Ovary (tissue), 9 donors: ENCODE measurements around the gene SLC12A9. TPM values are rescaled to one million over a fixed set of nuclear protein-coding genes. Genes with fewer than 3 reads are reported as not detected.
"Not testable (repeated sequence)": the region's sequence is repeated elsewhere in the genome, so short reads cannot be mapped to it uniquely, and the experiment has no call there.

Experiments
- DNase-seq, 5 donors: peaks; one replicate each; pipeline ENCODE4 v3.0.0-alpha.2; 2019 to 2020
- H3K27ac ChIP-seq, 2 donors: fragments of 200-600 bp; one replicate each; pipeline versions ENCODE4 v1.5.1 to v1.8.0; 2019 to 2022
- H3K27me3 ChIP-seq: fragments of 200-600 bp; one replicate; pipeline ENCODE4 v1.8.0; 2022
- H3K36me3 ChIP-seq: fragments of 200-600 bp; sonication (generic); one replicate; pipeline ENCODE4 v1.5.1; 2019
- H3K4me1 ChIP-seq: one replicate; pipeline ENCODE4 v1.8.1; 2013; ENCODE audit warnings: mild to moderate bottlenecking, moderate library complexity; ENCODE audit not compliant: insufficient read depth
- H3K4me3 ChIP-seq: fragments of 200-600 bp; sonication (generic); one replicate; pipeline ENCODE4 v1.5.1; 2017
- H3K9me3 ChIP-seq, 2 donors: fragments of 200-600 bp in 1 of 2; sonication (generic) in 1 of 2; one replicate each; pipeline versions ENCODE4 v1.5.1 to v1.8.1; 2013 to 2019; ENCODE audit warnings: mild to moderate bottlenecking in 1 of 2, moderate library complexity in 1 of 2
- CTCF ChIP-seq, 3 donors: fragments of 450-650 bp in 2 of 3; fragments of 200-600 bp in 1 of 3; IDR thresholded peaks; one replicate each; pipeline versions ENCODE4 v1.5.1 to v1.8.0; 2016 to 2022; ENCODE audit warnings: antibody characterized with exemption in 3 of 3, mild to moderate bottlenecking in 1 of 3
- EP300 ChIP-seq: sonication (generic); formaldehyde crosslinking; IDR thresholded peaks from one replicate; pipeline ENCODE4 v1.6.1; 2017; ENCODE audit warnings: antibody characterized with exemption
- POLR2A ChIP-seq: fragments of 450-650 bp; IDR thresholded peaks from one replicate; pipeline ENCODE4 v1.6.1; 2017; ENCODE audit warnings: antibody characterized with exemption, mild to moderate bottlenecking, moderate library complexity
- WGBS, 3 donors: extraction: QIAGEN DNeasy Blood & Tissue Kit in 1 of 3; methylation state at CpG; one replicate each; pipeline versions ENCODE4 v1.1.5 to v1.1.7; 2013 to 2017; 5-methylcytosine and 5-hydroxymethylcytosine counted together
- intact Hi-C, 4 donors: fragments of 100-400 bp; cut with DNase I; formaldehyde crosslinking; loops; one replicate each; pipeline versions ENCODE4 v1.11.0 to v1.15.1; 2022 to 2023
- polyA plus RNA-seq, 2 donors: library from polyadenylated mRNA; stranded (reverse); fragments of 200-250 nt in 1 of 2; fragments of 350-450 nt in 1 of 2; fragmentation: Illumina TruSeq in 1 of 2; extraction: RNeasy Lipid Tissue Mini Kit (QIAGEN cat#74804) in 1 of 2; gene quantifications; one replicate each; pipeline ENCODE4 v1.2.3, GENCODE V29; 2013 to 2014
- total RNA-seq, 7 donors: library from RNA; depleted of rRNA in 2 of 7; stranded (reverse); fragments of >200 nt in 2 of 7; fragmentation: NEBNext Ultra II Directional in 3 of 7; extraction: Animal tissue kit (Norgen Biotek cat#: 25700) in 3 of 7; gene quantifications; one replicate each; pipeline versions ENCODE4 v1.1.0 to v1.2.4, GENCODE V29; 2016 to 2023
- donor health status: DM: no; HTN: no; CAD: no; lungs with moderate emphysema.
- donor health status: DM: no; HTN: no; CAD: no.
- donor health status: Bipolar disorder and iron deficiency.
- donor health status: DM: yes; HTN: yes; CAD: no.
- donor health status: DM: no; HTN: no; CAD: no.
- donor health status: DM: yes; HTN: yes; CAD: no.

Gene SLC12A9
- total and polyA plus RNA-seq, 9 donors: 4.7 to 31.8 (median 25.2) TPM

GRCh38 chr7:100812729-100813128 is 39.8 kb upstream of the SLC12A9 start:
- WGBS, 3 donors: 90 to 91% (median 91%) methylated on average over 22 of the region's 22 CpGs

GRCh38 chr7:100816515-100816914 is 36.0 kb upstream of the SLC12A9 start:
- H3K27me3 ChIP-seq, DNase-seq, H3K4me3 ChIP-seq, H3K27ac ChIP-seq, H3K4me1 ChIP-seq, H3K36me3 ChIP-seq, H3K9me3 ChIP-seq, intact Hi-C loops: not testable (repeated sequence)
- 91 to 94% (median 94%) methylated on average over 16 of the region's 16 CpGs for WGBS, 3 donors

More at GRCh38 chr7:100812729-100813128, 39.8 kb upstream of the SLC12A9 start:
- H3K4me1 ChIP-seq: peaks cover 12% of the 10 kb centered on the region
- H3K4me3 ChIP-seq: no peak overlapping the region
- no peak for TF ChIP-seq EP300
- TF ChIP-seq CTCF (IDR thresholded peaks at IDR 0.05): no peak
- TF ChIP-seq POLR2A: no peak
- H3K9me3 ChIP-seq: no peaks in the 10 kb centered on the region
- intact Hi-C loops: no loop called here
- H3K36me3 ChIP-seq: no peaks in the 10 kb centered on the region
- no peak overlapping the region for H3K27ac ChIP-seq
- no peaks in the 10 kb centered on the region for H3K27me3 ChIP-seq
- no peak for DNase-seq

GRCh38 chr7:100817097-100817496 is 35.4 kb upstream of the SLC12A9 start:
- H3K27me3 ChIP-seq: no peaks in the 10 kb centered on the region
- DNase-seq: no peak
- intact Hi-C loops: no loop called here
- no peak for TF ChIP-seq EP300
- 96 to 97% (median 97%) methylated on average over 19 of the region's 19 CpGs for WGBS, 3 donors
- no peaks in the 10 kb centered on the region for H3K4me1 ChIP-seq
- H3K36me3 ChIP-seq: no peaks in the 10 kb centered on the region
- H3K27ac ChIP-seq: no peak overlapping the region
- H3K9me3 ChIP-seq: no peaks in the 10 kb centered on the region
- no peak overlapping the region for H3K4me3 ChIP-seq

GRCh38 chr7:100818366-100818765 is 34.1 kb upstream of the SLC12A9 start:
- no peaks in the 10 kb centered on the region for H3K27me3 ChIP-seq
- no peak overlapping the region for H3K4me3 ChIP-seq
- H3K9me3 ChIP-seq: no peaks in the 10 kb centered on the region
- no peak for DNase-seq
- H3K36me3 ChIP-seq: no peaks in the 10 kb centered on the region
- WGBS, 3 donors: 90 to 94% (median 94%) methylated on average over 9 of the region's 9 CpGs
- peaks cover 4% of the 10 kb centered on the region for H3K4me1 ChIP-seq
- H3K27ac ChIP-seq: no peak overlapping the region
- intact Hi-C loops: no loop called here
- TF ChIP-seq EP300: no peak
- no peak for TF ChIP-seq POLR2A
- TF ChIP-seq CTCF (IDR thresholded peaks at IDR 0.05): no peak

- TF ChIP-seq EP300 (no peak), CTCF (IDR thresholded peaks at IDR 0.05) (no peak), POLR2A (no peak)
- Histone ChIP-seq H3K9me3 (no peaks in the 10 kb centered on the region), H3K4me1 (peaks cover 4% of the 10 kb centered on the region), H3K27me3 (no peaks in the 10 kb centered on the region), H3K4me3 (no peak overlapping the region), H3K27ac (no peak overlapping the region), H3K36me3 (no peaks in the 10 kb centered on the region)
- WGBS, 3 donors: 77 to 85% (median 81%) methylated on average over 6 of the region's 6 CpGs
- intact Hi-C loops: no loop called here
- no peak for DNase-seq
Observed at GRCh38 chr7:100818825-100819224, 33.7 kb upstream of the SLC12A9 start.

- no peak for DNase-seq
Observed at GRCh38 chr7:100819586-100819985, 32.9 kb upstream of the SLC12A9 start.

More at GRCh38 chr7:100819586-100819985, 32.9 kb upstream of the SLC12A9 start:
- no peak overlapping the region for H3K27ac ChIP-seq
- WGBS, 3 donors: 86 to 92% (median 88%) methylated on average over 23 of the region's 23 CpGs
- H3K36me3 ChIP-seq: no peaks in the 10 kb centered on the region
- H3K27me3 ChIP-seq: no peaks in the 10 kb centered on the region
- intact Hi-C loops: no loop called here
- TF ChIP-seq POLR2A (no peak), CTCF (IDR thresholded peaks at IDR 0.05) (no peak), EP300 (no peak)
- H3K9me3 ChIP-seq: no peaks in the 10 kb centered on the region
- H3K4me1 ChIP-seq: peaks cover 8% of the 10 kb centered on the region
- no peak overlapping the region for H3K4me3 ChIP-seq
